ENCODE results near the gene ANTXR1.

ANTXR1 gene

GRCh38 chr2:69165091-69165880, 152.3 kb downstream of the ANTXR1 start:
- TF ChIP-seq CTCF (conservative IDR thresholded peaks at IDR 0.05; ENCODE audit: low read depth, low read length), result no peak
- H3K4me3 ChIP-seq (ENCODE audit: low read length), result no peak overlapping the region
- no peak for DNase-seq (ENCODE audit: low read depth)

- no peak overlapping the region for H3K4me3 ChIP-seq (ENCODE audit: low read length)
- TF ChIP-seq CTCF (conservative IDR thresholded peaks at IDR 0.05; ENCODE audit: low read depth, low read length), result no peak
- DNase-seq (ENCODE audit: low read depth), result no peak
Observed at GRCh38 chr2:69166465-69166811, 153.5 kb downstream of the ANTXR1 start.

GRCh38 chr2:69166812-69167468, 154.0 kb downstream of the ANTXR1 start:
- no peak overlapping the region for H3K4me3 ChIP-seq (ENCODE audit: low read length)
- no peak for TF ChIP-seq CTCF (conservative IDR thresholded peaks at IDR 0.05; ENCODE audit: low read depth, low read length)
- DNase-seq (ENCODE audit: low read depth), result no peak

GRCh38 chr2:69167469-69167822, 154.5 kb downstream of the ANTXR1 start:
- H3K4me3 ChIP-seq (ENCODE audit: low read length), result no peak overlapping the region
- TF ChIP-seq CTCF (conservative IDR thresholded peaks at IDR 0.05; ENCODE audit: low read depth, low read length), result no peak
- DNase-seq (ENCODE audit: low read depth), result no peak

- no peak overlapping the region for H3K4me3 ChIP-seq (ENCODE audit: low read length)
- no peak for TF ChIP-seq CTCF (conservative IDR thresholded peaks at IDR 0.05; ENCODE audit: low read depth, low read length)
- no peak for DNase-seq (ENCODE audit: low read depth)
Observed at GRCh38 chr2:69168144-69168813, 155.3 kb downstream of the ANTXR1 start.

GRCh38 chr2:69168950-69169654, 156.1 kb downstream of the ANTXR1 start:
- no peak for DNase-seq (ENCODE audit: low read depth)
- no peak overlapping the region for H3K4me3 ChIP-seq (ENCODE audit: low read length)
- no peak for TF ChIP-seq CTCF (conservative IDR thresholded peaks at IDR 0.05; ENCODE audit: low read depth, low read length)

All from retinal pigment epithelial cell (primary cell).